ENCODE measurements around the gene BMP6. TPM values are rescaled to one million over a fixed set of nuclear protein-coding genes. Genes with fewer than 3 reads are reported as not detected.

BMP6 gene
- polyA plus RNA-seq, 1 donor (not counting 4 experiments of a cell fraction or from before 2014, with no cell fraction given): 0.05 TPM

- dilution Hi-C loops (cut with MboI; ENCODE audit: extremely low pct_ligation_motif_present, low sequenced_read_pairs): no loop called here
- no peak for TF ChIP-seq EZH2 (IDR thresholded peaks at IDR 0.05; ENCODE audit: low read length)
- TF ChIP-seq CTCF (optimal IDR thresholded peaks at IDR 0.05 in 1 of 3, IDR thresholded peaks at IDR 0.05 in 1 of 3, conservative IDR thresholded peaks at IDR 0.05 in 1 of 3; ENCODE audit: extremely low read depth in 1 of 3, insufficient read depth in 2 of 3, low read length in 3 of 3): no peak
- no peak for DNase-seq (ENCODE audit: low read depth, low spot score)
- Histone ChIP-seq H3K27me3 (ENCODE audit: control insufficient read depth, extremely low read depth, insufficient read depth, low read length) (no peaks in the 10 kb centered on the region), H3K27ac (ENCODE audit: control insufficient read depth, insufficient read depth, low read length) (no peak overlapping the region), H2AFZ (ENCODE audit: control insufficient read depth, low read length) (no peak overlapping the region), H3K9me1 (ENCODE audit: control insufficient read depth, extremely low read depth, insufficient read depth, low read length) (no peaks in the 10 kb centered on the region), H3K36me3 (ENCODE audit: control insufficient read depth in 2 of 2, extremely low read depth in 1 of 2, insufficient read depth in 2 of 2, low read length in 2 of 2) (no peaks in the 10 kb centered on the region), H3K4me3 (ENCODE audit: control insufficient read depth in 2 of 3, extremely low read depth in 1 of 3, insufficient read depth in 2 of 3, low read depth in 1 of 3, low read length in 3 of 3) (no peak overlapping the region), H3K9me3 (ENCODE audit: control insufficient read depth, low read depth, low read length) (no peaks in the 10 kb centered on the region), H3K79me2 (ENCODE audit: control insufficient read depth, insufficient read depth, low read length) (no peaks in the 10 kb centered on the region), H3K4me2 (ENCODE audit: control insufficient read depth, extremely low read depth, insufficient read depth, low read depth, low read length) (no peak overlapping the region), H4K20me1 (ENCODE audit: control insufficient read depth, extremely low read depth, insufficient read depth, low read length) (no peaks in the 10 kb centered on the region), H3K4me1 (ENCODE audit: control insufficient read depth, extremely low read depth, insufficient read depth, low read length) (no peaks in the 10 kb centered on the region), H3K9ac (ENCODE audit: control insufficient read depth, extremely low read depth, insufficient read depth, low read length) (no peak overlapping the region)
- no peak for FAIRE-seq
These were observed 110.6 kb downstream of the BMP6 start for GRCh38 chr6:7836371-7837026.

- H3K9ac ChIP-seq (ENCODE audit: control insufficient read depth, extremely low read depth, insufficient read depth, low read length): no peak overlapping the region
- no peak for DNase-seq (ENCODE audit: low read depth, low spot score)
- TF ChIP-seq EZH2 (IDR thresholded peaks at IDR 0.05; ENCODE audit: low read length) (no peak), CTCF (optimal IDR thresholded peaks at IDR 0.05 in 1 of 3, IDR thresholded peaks at IDR 0.05 in 1 of 3, conservative IDR thresholded peaks at IDR 0.05 in 1 of 3; ENCODE audit: extremely low read depth in 1 of 3, insufficient read depth in 2 of 3, low read length in 3 of 3) (no peak)
- no peak overlapping the region for H2AFZ ChIP-seq (ENCODE audit: control insufficient read depth, low read length)
- no peaks in the 10 kb centered on the region for H3K4me1 ChIP-seq (ENCODE audit: control insufficient read depth, extremely low read depth, insufficient read depth, low read length)
- dilution Hi-C loops (cut with MboI; ENCODE audit: extremely low pct_ligation_motif_present, low sequenced_read_pairs): no loop called here
- FAIRE-seq: no peak
- no peak overlapping the region for H3K4me2 ChIP-seq (ENCODE audit: control insufficient read depth, extremely low read depth, insufficient read depth, low read depth, low read length)
- H3K79me2 ChIP-seq (ENCODE audit: control insufficient read depth, insufficient read depth, low read length): no peaks in the 10 kb centered on the region
- no peaks in the 10 kb centered on the region for H3K36me3 ChIP-seq (ENCODE audit: control insufficient read depth in 2 of 2, extremely low read depth in 1 of 2, insufficient read depth in 2 of 2, low read length in 2 of 2)
- no peaks in the 10 kb centered on the region for H3K27me3 ChIP-seq (ENCODE audit: control insufficient read depth, extremely low read depth, insufficient read depth, low read length)
- H4K20me1 ChIP-seq (ENCODE audit: control insufficient read depth, extremely low read depth, insufficient read depth, low read length): no peaks in the 10 kb centered on the region
- no peaks in the 10 kb centered on the region for H3K9me1 ChIP-seq (ENCODE audit: control insufficient read depth, extremely low read depth, insufficient read depth, low read length)
- no peak overlapping the region for H3K4me3 ChIP-seq (ENCODE audit: control insufficient read depth in 2 of 3, extremely low read depth in 1 of 3, insufficient read depth in 2 of 3, low read depth in 1 of 3, low read length in 3 of 3)
- no peak overlapping the region for H3K27ac ChIP-seq (ENCODE audit: control insufficient read depth, insufficient read depth, low read length)
- H3K9me3 ChIP-seq (ENCODE audit: control insufficient read depth, low read depth, low read length): no peaks in the 10 kb centered on the region
These were observed 116.0 kb downstream of the BMP6 start for GRCh38 chr6:7841781-7842468.

Measured in keratinocyte (primary cell).